GM12873 (cell line): Measurements from ENCODE around the gene GABPB1.

Experiments
- CTCF ChIP-seq: IDR thresholded peaks from 2 replicates; pipeline ENCODE4 v1.5.1; 2012; ENCODE audit warnings: low read depth, mild to moderate bottlenecking, moderate library complexity, low read length, control low read depth; ENCODE audit not compliant: insufficient read depth; ENCODE audit errors: missing control alignments

GABPB1 gene

GRCh38 chr15:50339717-50340116 lies 15.3 kb downstream of the GABPB1 start:
- TF ChIP-seq CTCF, result no peak

- no peak for TF ChIP-seq CTCF
These were observed 19.7 kb downstream of the GABPB1 start for GRCh38 chr15:50335251-50335650.

GRCh38 chr15:50333229-50333628 lies 21.8 kb downstream of the GABPB1 start:
- TF ChIP-seq CTCF, result no peak

GRCh38 chr15:50330921-50331320 lies 24.1 kb downstream of the GABPB1 start:
- no peak for TF ChIP-seq CTCF

GRCh38 chr15:50328116-50328515 lies 26.9 kb downstream of the GABPB1 start:
- TF ChIP-seq CTCF, result no peak

- no peak for TF ChIP-seq CTCF
These were observed 33.3 kb downstream of the GABPB1 start for GRCh38 chr15:50321680-50322210.

- TF ChIP-seq CTCF, result no peak
These were observed 34.5 kb downstream of the GABPB1 start for GRCh38 chr15:50320504-50320903.

- no peak for TF ChIP-seq CTCF
These were observed 36.3 kb downstream of the GABPB1 start for GRCh38 chr15:50318697-50319096.
